ENCODE data around the gene TACR2. TPM values are rescaled to one million over a fixed set of nuclear protein-coding genes. Genes with fewer than 3 reads are reported as not detected.

The TACR2 gene
- total RNA-seq, 2 donors from 2014 or later, result 0.27 TPM; not detected in 1

- no peak for DNase-seq (ENCODE audit: low spot score)
- no peak overlapping the region for H3K27ac ChIP-seq
- H3K27me3 ChIP-seq (replicated peaks; ENCODE audit: insufficient read depth), result no peaks in the 10 kb centered on the region
- no peak overlapping the region for H3K4me3 ChIP-seq
- H3K4me1 ChIP-seq (ENCODE audit: control insufficient read depth in 1 of 2, low read depth in 2 of 2), result peaks cover 6 to 22% of the 10 kb centered on the region in 2 donors
- H3K9me3 ChIP-seq, result no peaks in the 10 kb centered on the region
- ATAC-seq (ENCODE audit: insufficient number of reproducible peaks, low FRiP score, low read depth), result no peak
- H3K36me3 ChIP-seq, result peaks cover 43% of the 10 kb centered on the region
- TF ChIP-seq, protein P1, sequence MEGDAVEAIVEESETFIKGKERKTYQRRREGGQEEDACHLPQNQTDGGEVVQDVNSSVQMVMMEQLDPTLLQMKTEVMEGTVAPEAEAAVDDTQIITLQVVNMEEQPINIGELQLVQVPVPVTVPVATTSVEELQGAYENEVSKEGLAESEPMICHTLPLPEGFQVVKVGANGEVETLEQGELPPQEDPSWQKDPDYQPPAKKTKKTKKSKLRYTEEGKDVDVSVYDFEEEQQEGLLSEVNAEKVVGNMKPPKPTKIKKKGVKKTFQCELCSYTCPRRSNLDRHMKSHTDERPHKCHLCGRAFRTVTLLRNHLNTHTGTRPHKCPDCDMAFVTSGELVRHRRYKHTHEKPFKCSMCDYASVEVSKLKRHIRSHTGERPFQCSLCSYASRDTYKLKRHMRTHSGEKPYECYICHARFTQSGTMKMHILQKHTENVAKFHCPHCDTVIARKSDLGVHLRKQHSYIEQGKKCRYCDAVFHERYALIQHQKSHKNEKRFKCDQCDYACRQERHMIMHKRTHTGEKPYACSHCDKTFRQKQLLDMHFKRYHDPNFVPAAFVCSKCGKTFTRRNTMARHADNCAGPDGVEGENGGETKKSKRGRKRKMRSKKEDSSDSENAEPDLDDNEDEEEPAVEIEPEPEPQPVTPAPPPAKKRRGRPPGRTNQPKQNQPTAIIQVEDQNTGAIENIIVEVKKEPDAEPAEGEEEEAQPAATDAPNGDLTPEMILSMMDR (IDR thresholded peaks at IDR 0.05), result no peak
These were observed 15.3 kb downstream of the TACR2 start for GRCh38 chr10:69401416-69401815.

- H3K36me3 ChIP-seq, result peaks cover 43% of the 10 kb centered on the region
- no peak overlapping the region for H3K27ac ChIP-seq
- no peaks in the 10 kb centered on the region for H3K9me3 ChIP-seq
- H3K4me1 ChIP-seq (ENCODE audit: control insufficient read depth in 1 of 2, low read depth in 2 of 2), result peaks cover 2 to 17% of the 10 kb centered on the region in 2 donors
- no peak overlapping the region for H3K4me3 ChIP-seq
- TF ChIP-seq, protein P1 (IDR thresholded peaks at IDR 0.05), result no peak
- no peak for ATAC-seq (ENCODE audit: insufficient number of reproducible peaks, low FRiP score, low read depth)
- no peaks in the 10 kb centered on the region for H3K27me3 ChIP-seq (replicated peaks; ENCODE audit: insufficient read depth)
- no peak for DNase-seq (ENCODE audit: low spot score)
These were observed 15.8 kb downstream of the TACR2 start for GRCh38 chr10:69400936-69401335.

GRCh38 chr10:69398466-69398865 is 18.3 kb downstream of the TACR2 start:
- Histone ChIP-seq H3K4me3 (no peak overlapping the region), H3K27ac (no peak overlapping the region), H3K4me1 (ENCODE audit: control insufficient read depth in 1 of 2, low read depth in 2 of 2) (peaks cover 0 to 6% of the 10 kb centered on the region in 2 donors), H3K36me3 (peaks cover 60% of the 10 kb centered on the region), H3K9me3 (no peaks in the 10 kb centered on the region), H3K27me3 (replicated peaks; ENCODE audit: insufficient read depth) (no peaks in the 10 kb centered on the region)
- TF ChIP-seq, protein P1 (IDR thresholded peaks at IDR 0.05), result no peak
- DNase-seq (ENCODE audit: low spot score) (no peak), ATAC-seq (ENCODE audit: insufficient number of reproducible peaks, low FRiP score, low read depth) (no peak)

- peaks cover 0 to 1% of the 10 kb centered on the region in 2 donors for H3K4me1 ChIP-seq (ENCODE audit: control insufficient read depth in 1 of 2, low read depth in 2 of 2)
- no peak for ATAC-seq (ENCODE audit: insufficient number of reproducible peaks, low FRiP score, low read depth)
- H3K9me3 ChIP-seq, result no peaks in the 10 kb centered on the region
- TF ChIP-seq, protein P1 (IDR thresholded peaks at IDR 0.05), result no peak
- no peak for DNase-seq (ENCODE audit: low spot score)
- no peaks in the 10 kb centered on the region for H3K27me3 ChIP-seq (replicated peaks; ENCODE audit: insufficient read depth)
- H3K4me3 ChIP-seq, result no peak overlapping the region
- peaks cover 60% of the 10 kb centered on the region for H3K36me3 ChIP-seq
- H3K27ac ChIP-seq, result no peak overlapping the region
These were observed 18.7 kb downstream of the TACR2 start for GRCh38 chr10:69397972-69398371.

- peaks cover 45% of the 10 kb centered on the region for H3K36me3 ChIP-seq
- H3K27ac ChIP-seq, result no peak overlapping the region
- ATAC-seq (ENCODE audit: insufficient number of reproducible peaks, low FRiP score, low read depth) (no peak), DNase-seq (ENCODE audit: low spot score) (no peak)
- TF ChIP-seq, protein P1 (IDR thresholded peaks at IDR 0.05), result no peak
- no peaks in the 10 kb centered on the region for H3K9me3 ChIP-seq
- H3K4me1 ChIP-seq (ENCODE audit: control insufficient read depth in 1 of 2, low read depth in 2 of 2), result peaks cover 8 to 26% of the 10 kb centered on the region in 2 donors
- H3K27me3 ChIP-seq (replicated peaks; ENCODE audit: insufficient read depth), result no peaks in the 10 kb centered on the region
- H3K4me3 ChIP-seq, result no peak overlapping the region
These were observed 22.7 kb downstream of the TACR2 start for GRCh38 chr10:69394020-69394419.
